ENCODE results near the gene HIVEP2.

Gene HIVEP2

GRCh38 chr6:142914937-142915697 is 29.9 kb downstream of the HIVEP2 start:
- no peak for DNase-seq

GRCh38 chr6:142914369-142914768 is 30.6 kb downstream of the HIVEP2 start:
- no peak for DNase-seq

- DNase-seq, result no peak
These were observed 31.4 kb downstream of the HIVEP2 start for GRCh38 chr6:142913511-142914047.

- DNase-seq, result no peak
These were observed 31.9 kb downstream of the HIVEP2 start for GRCh38 chr6:142913036-142913510.

DNA sequence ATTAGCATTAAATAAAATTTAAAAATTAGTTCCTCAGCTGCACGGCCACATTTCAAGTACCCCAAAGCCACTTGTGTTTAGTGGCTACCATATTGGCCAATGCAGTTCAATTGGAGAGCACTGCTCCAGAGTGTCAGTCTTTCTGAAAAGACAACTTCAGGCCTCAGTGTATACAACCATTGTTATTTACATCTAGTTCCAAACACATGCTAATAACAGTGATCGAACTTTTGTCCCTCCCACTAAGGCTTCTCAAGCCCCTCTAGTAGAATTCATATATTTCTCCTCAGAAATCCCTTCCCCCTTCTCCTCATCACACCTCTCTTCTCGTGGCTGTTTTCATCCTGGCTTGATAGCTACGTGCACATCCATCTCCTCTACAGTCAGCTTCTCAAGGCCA is 32.9 kb downstream of the HIVEP2 start:
- DNase-seq, result no peak

DNA sequence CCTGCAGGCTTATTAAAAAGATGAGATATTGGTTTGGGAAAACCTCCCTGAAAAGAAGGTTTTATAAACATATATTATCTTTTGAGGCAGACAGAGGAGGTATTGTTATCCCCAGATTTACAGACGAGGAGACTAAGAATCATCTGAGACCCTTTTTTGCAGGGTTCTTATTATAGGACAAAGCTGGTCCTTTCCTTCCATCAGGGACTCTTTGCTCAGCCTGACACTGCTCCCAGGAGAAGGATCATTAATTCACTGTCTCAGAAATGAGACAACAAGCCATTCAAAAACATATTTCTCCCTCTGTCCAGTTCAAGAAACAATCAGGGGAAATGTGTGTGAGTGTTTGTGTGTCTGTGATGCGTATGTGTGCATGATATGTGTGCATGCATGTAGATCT is 33.5 kb downstream of the HIVEP2 start:
- no peak for DNase-seq

DNA sequence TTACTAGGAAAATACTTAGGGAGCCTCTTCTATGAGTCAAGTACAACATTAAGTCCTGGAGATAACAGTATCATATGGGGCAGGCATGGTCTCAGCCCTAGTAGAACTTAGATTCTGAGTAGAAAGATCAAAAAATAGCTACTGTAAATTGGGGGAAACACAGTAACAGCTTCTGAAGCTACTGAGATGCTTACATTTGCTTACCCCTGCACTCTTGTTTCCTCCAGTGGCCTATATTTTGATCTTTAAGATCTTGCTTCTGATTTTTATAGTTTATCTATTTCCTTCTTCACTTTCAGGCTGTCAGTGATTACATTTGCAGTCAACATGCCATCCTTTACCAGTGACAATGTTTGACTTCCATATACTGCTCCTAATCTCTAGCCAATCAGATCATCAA is 35.3 kb downstream of the HIVEP2 start:
- no peak for DNase-seq

- no peak for DNase-seq
These were observed 36.7 kb downstream of the HIVEP2 start for GRCh38 chr6:142908235-142908634.

GRCh38 chr6:142907544-142907943 is 37.4 kb downstream of the HIVEP2 start:
- DNase-seq, result no peak

DNA sequence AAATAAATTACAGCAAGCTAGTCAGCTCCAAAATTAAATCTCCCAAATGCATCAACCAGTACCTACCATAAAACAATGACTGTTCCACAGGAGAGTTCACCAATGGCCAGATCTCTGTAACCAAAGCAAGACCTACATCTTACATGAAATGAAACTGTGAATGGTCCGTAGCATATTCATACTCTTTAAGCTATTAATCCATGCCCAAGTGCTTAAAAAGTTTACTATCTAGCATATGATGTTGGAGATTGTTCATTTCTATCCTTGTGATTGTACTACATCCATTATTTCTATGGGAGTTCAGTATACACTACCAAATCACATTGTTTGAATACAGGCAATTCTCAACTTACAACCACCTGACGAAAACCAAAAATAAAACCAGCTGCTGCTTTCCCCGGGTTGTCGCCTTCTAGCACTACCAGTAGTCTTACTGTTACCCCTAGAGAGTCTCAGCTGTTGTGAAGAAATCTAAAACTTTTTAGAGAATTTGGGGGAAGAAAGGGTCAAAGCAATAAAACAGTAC is 38.0 kb downstream of the HIVEP2 start:
- no peak for DNase-seq

GRCh38 chr6:142903812-142904211 is 41.2 kb downstream of the HIVEP2 start:
- DNase-seq, result no peak

DNA sequence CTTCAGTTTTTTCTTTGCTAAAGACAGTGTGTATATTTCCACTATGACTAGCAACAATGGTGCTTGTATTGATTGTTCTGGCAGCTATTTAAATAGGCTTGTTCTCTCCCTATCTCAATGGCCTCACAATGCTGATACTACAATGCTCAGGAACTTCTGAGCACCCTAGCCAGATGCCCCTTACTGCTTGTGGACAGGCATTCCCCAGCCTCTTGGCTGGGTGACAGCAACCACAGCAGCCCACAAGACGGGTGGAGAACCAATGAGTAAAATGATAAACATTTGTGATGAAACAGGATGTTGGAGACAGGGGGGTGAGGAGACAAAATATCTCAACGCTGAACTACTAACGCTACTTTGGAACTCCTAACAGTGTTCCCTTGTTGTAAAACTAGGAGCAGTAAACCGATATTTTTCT is 42.3 kb downstream of the HIVEP2 start:
- DNase-seq, result peak; percentile 31 to 60

DNA sequence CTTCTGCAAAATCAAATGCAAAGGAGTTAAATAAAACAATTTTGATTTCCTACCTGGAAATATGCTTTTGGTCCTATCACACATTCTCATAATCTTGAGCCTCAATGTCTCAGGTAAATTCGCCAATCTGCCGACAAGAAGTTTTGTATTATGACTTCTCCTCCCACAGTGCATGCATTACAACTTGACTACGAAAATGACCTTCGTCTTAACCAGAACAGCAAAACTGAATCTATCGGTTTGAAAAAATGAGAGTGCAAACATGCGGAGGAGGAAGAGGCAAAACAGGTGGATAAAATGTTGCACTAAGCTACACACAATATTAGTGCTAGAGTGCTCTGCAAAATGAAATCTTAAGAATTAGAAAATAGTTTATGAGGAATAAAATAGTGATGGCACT is 43.4 kb downstream of the HIVEP2 start:
- DNase-seq, result no peak

DNA sequence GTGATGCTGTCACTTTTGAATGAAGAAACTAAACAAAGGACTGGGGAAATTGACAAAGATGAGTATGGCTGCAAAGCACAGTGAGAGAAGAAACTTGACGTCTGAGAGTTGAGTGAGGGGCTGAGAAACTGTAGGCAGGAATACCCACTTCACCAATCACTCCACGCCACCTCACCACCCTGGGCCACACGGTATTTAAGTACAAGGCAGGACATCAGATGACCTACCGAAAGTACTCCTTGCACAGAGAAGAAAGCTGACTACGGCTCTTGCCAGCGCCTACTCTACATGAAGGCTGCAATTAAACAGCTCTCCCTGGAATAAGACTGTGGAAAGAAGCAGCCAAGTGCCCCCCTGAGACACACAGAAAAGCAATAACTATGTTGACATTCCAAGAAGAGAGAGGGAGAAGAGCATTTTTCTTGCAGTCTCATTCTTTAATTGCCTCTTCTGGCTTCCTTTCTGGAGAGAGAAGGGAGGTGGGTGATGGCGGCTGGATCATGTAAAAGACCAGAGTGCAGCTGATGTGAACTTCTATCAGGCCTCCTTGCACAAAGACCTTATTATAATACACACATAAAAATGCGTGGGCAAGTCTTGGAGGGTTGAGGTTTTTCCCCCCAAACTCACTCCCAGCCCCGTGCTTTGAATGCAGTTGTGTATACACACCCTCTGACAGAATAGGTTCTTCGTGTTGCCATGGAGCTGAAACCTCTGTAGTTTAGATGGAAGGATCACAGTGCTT is 44.6 kb downstream of the HIVEP2 start:
- DNase-seq, result no peak

DNA sequence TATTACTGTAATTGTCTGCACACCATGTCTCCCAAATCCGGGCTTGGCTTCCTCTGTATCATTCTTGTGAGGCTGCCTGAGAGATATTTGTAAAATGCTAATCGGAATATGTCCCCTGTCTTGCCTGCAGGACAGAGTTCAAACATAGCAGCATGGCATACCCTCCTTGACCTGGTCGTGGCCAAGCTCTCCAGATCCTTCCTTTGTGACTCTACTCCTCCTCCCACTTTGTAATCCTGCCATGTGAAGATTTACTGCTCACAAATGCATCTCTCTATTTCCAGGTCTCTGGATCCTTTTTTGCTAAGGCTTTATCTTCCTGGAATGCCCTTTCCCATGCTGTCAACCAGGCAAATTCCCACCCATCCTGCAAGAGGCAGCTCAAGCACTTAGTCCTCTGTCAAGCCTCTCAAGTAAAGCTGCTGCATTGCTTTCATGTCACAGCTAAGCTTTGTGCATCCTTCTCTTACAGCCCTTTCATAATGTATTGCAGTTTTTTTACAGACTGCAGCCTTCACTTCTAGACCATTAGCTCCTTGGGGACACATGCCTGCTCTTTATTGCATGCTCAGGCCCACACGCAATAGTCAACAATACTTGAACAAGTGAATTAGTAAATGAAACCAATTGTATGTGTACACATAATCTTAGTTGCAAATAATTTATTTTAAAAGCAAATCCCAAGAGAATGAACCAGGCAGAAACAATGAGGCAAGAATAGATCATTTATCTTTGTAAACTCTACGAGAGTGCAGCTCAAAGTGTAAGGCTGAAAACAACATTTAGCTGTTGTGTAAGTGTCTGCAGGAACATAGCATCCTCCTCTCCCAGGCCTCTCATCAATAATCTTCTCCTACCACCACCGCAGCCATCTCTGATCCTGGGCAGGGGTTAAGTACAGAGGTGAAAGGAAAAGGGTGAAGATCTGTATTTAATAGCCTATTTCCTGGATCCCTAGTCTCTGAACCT is 45.8 kb downstream of the HIVEP2 start:
- no peak for DNase-seq

GRCh38 chr6:142897659-142898058 is 47.3 kb downstream of the HIVEP2 start:
- DNase-seq, result no peak

DNA sequence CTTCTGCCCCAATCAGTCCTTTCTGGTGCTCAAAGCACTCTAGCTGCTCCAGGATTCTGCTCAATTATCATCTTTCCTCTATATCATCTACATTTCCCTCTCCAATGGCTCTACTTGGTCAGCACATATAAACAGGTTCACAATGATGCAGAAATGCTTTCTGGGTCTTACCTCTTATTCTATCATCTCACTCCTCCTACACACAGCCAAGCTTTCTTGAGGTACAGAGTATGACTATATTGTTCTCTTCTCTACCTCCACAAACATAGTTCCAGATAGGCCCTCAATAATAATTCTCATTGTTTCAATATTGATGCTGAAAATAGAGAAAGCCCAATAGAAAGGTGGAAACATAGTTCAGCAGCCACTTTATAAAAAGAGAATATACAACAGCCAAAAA is 48.2 kb downstream of the HIVEP2 start:
- no peak for DNase-seq

DNA sequence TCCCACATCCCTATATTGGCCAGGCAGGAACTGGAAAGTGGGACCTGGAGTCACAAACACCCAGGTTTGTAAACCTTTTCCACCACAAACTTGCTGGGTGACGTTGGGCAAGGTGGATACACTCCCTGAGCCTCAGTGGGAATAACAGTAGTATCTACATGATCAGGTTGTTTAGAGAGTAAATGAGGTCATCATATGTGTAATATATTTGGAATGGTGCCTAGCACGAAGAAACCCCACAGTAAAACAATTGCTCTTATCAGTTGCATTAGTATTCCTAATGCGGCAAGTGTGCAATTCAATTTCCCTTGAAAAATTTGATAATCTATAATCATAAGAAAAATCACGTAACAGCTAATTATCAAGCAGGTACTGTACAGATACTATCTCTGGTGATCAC is 51.9 kb downstream of the HIVEP2 start:
- DNase-seq, result no peak

DNA sequence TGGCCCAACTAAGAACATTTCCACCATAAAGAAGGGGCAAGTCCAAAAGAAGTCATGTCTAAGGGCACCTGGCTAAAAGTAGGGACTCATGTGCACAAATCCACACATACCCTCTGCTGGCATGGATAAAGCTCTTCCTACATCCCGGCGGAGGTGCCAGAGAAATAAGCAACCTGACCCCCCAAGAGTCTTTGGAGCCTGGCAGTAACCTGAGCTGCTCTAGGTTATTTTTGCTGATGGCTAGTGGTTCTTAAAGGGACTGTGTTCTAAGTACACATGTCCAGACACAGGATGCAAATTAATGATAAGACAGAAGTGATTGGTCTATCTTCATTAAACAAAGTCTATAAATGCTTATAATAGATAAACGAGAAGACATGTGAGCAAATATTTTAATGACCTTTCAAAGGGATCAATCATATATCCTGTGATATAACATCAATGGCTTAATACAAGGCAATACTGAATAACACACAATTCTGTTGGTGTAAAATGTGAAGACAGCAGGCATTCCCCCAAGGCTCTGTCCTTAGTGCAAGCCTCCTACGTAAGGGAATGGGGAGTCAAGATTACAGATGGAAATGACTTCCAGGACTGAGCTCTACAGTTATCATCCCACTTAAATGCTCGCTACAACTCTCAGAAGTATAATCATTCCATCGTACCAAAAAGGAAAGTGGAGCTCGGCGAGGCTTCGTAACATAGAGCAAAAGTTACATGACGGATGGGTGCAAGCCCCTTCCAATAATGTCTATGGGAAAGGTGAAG is 52.5 kb downstream of the HIVEP2 start:
- DNase-seq, result no peak

DNA sequence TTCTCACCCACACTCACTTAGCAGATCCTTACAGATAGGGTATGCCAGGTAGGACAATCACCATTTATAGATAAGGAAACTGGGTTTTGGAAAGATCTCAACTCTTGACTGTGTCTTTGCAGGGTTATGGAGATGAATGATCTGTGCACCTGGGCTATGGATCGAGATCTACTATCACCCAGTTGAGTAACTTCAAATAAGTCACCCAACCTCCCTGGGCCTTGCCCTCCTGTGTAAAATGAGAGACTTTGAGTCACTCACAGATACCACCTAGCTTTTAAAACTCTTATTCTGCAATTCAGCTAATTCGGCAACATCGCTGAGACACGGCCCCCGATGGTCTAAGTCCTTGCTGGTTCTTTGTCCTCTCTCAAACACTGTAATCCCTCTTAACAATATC is 53.5 kb downstream of the HIVEP2 start:
- DNase-seq, result no peak

- no peak for DNase-seq
These were observed 56.5 kb downstream of the HIVEP2 start for GRCh38 chr6:142888456-142888855.

- DNase-seq, result no peak
These were observed 57.5 kb downstream of the HIVEP2 start for GRCh38 chr6:142887517-142887916.
